Mucosa of descending colon (tissue), 3 donors: ENCODE measurements around the gene PPP1R37. TPM values are rescaled to one million over a fixed set of nuclear protein-coding genes. Genes with fewer than 3 reads are reported as not detected.

Experiments used
- ATAC-seq: fragments of 200-7000 bp; cut with Tn5 transposase; one replicate; pipeline ENCODE4 v1.9.1; 2020; ENCODE audit warnings: mild to moderate bottlenecking, moderate library complexity
- DNase-seq, 3 donors: peaks; one replicate each; pipeline ENCODE4 v3.0.0-alpha.2; 2020
- H3K36me3 ChIP-seq: fragments of 200-600 bp; one replicate; pipeline ENCODE4 v1.8.0; 2021; ENCODE audit warnings: low read depth, mild to moderate bottlenecking
- H3K4me1 ChIP-seq: fragments of 200-600 bp; one replicate; pipeline ENCODE4 v1.8.0; 2021; ENCODE audit warnings: low read depth, mild to moderate bottlenecking
- H3K4me3 ChIP-seq: fragments of 200-600 bp; one replicate; pipeline ENCODE4 v1.8.0; 2021; ENCODE audit warnings: mild to moderate bottlenecking
- H3K9me3 ChIP-seq: fragments of 200-600 bp; one replicate; pipeline ENCODE4 v1.8.0; 2021; ENCODE audit warnings: mild to moderate bottlenecking
- CTCF ChIP-seq: fragments of 200-600 bp; IDR thresholded peaks from one replicate; pipeline ENCODE4 v1.8.0; 2022; ENCODE audit warnings: antibody characterized with exemption, mild to moderate bottlenecking
- intact Hi-C, 2 donors: fragments of 100-400 bp; cut with DNase I in 1 of 2; cut with micrococcal nuclease in 1 of 2; formaldehyde crosslinking; loops; one replicate each; pipeline versions ENCODE4 v1.11.0 to v1.11.1; 2022; cut with DNase I, micrococcal nuclease
- total RNA-seq, 3 donors: library from RNA; stranded (reverse); fragmentation: NEBNext Ultra II Directional in 2 of 3; extraction: Animal tissue kit (Norgen Biotek cat#: 25700) in 2 of 3; gene quantifications; one replicate each; pipeline versions ENCODE4 v1.2.1 to v1.2.4, GENCODE V29; 2021 to 2023
- donor health status: DM: no; HTN: no; CAD: no; lungs with moderate emphysema.
- donor health status: DM: no; HTN: no; CAD: no.
- donor health status: DM: no; HTN: yes; CAD: no.

PPP1R37 gene
- total RNA-seq, 3 donors from 2014 or later: 27.2 to 33.6 (median 31.7) TPM

- intact Hi-C loops: no loop called here
Measured at GRCh38 chr19:45158503-45159209, 65.7 kb downstream of the PPP1R37 start.

GRCh38 chr19:45159210-45159970, 66.4 kb downstream of the PPP1R37 start:
- no peak for ATAC-seq
- Histone ChIP-seq H3K4me3 (no peak overlapping the region), H3K36me3 (no peaks in the 10 kb centered on the region), H3K9me3 (no peaks in the 10 kb centered on the region), H3K4me1 (peaks cover 2% of the 10 kb centered on the region)
- intact Hi-C loops: no loop called here
- no peak for DNase-seq
- no peak for TF ChIP-seq CTCF

More at GRCh38 chr19:45158503-45159209, 65.7 kb downstream of the PPP1R37 start:
- no peak overlapping the region for H3K4me3 ChIP-seq
- H3K4me1 ChIP-seq: peaks cover 8% of the 10 kb centered on the region
- TF ChIP-seq CTCF: no peak
- no peaks in the 10 kb centered on the region for H3K36me3 ChIP-seq
- H3K9me3 ChIP-seq: no peaks in the 10 kb centered on the region
- ATAC-seq: no peak
- DNase-seq: no peak

GRCh38 chr19:45159971-45160324, 67.0 kb downstream of the PPP1R37 start:
- Histone ChIP-seq H3K36me3 (no peaks in the 10 kb centered on the region), H3K4me1 (peaks cover 7% of the 10 kb centered on the region), H3K4me3 (no peak overlapping the region), H3K9me3 (no peaks in the 10 kb centered on the region)
- intact Hi-C loops: no loop called here
- no peak for DNase-seq
- no peak for ATAC-seq
- TF ChIP-seq CTCF: no peak

GRCh38 chr19:45160870-45161737, 68.1 kb downstream of the PPP1R37 start, which contains the start of gene NKPD1:
NKPD1 (minus strand) TSS chr19:45160982; CDS start chr19:45160150, 832 bp downstream.
- intact Hi-C loops: no loop called here
- DNase-seq: peak in 2 of 3 donors; percentile 72 to 80
- Histone ChIP-seq H3K4me3 (no peak within 1 kb of the TSS), H3K36me3 (no peaks in the 10 kb centered on the region), H3K9me3 (no peaks in the 10 kb centered on the region), H3K4me1 (peaks cover 9% of the 10 kb centered on the region)
- peak; percentile 64 for ATAC-seq
- no peak for TF ChIP-seq CTCF

- ATAC-seq: no peak
Measured at GRCh38 chr19:45161738-45162607, 69.0 kb downstream of the PPP1R37 start.

More at GRCh38 chr19:45161738-45162607, 69.0 kb downstream of the PPP1R37 start:
- intact Hi-C loops: no loop called here
- TF ChIP-seq CTCF: no peak
- Histone ChIP-seq H3K36me3 (no peaks in the 10 kb centered on the region), H3K4me1 (peaks cover 9% of the 10 kb centered on the region), H3K9me3 (no peaks in the 10 kb centered on the region), H3K4me3 (no peak overlapping the region)
- no peak for DNase-seq
